Measurements from ENCODE around the gene PTCD2.

The PTCD2 gene

DNA sequence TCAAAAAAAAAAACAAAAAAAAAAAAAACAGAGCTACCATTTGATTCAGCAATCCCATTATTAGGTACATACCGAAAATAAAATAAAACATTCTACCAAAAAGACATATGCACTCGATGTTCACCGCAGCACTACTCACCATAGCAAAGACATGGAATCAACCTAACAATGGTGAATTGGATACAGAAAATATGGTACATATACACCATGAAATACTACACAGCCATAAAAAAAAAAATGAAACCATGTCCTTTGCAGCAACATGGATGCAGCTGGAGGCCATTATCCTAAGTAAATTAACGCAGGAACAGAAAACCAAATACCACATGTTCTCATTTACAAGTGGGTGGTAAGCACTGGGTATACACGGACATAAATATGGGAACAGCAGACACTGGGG, 21.5 kb upstream of the PTCD2 start:
- DNase-seq: no peak

DNA sequence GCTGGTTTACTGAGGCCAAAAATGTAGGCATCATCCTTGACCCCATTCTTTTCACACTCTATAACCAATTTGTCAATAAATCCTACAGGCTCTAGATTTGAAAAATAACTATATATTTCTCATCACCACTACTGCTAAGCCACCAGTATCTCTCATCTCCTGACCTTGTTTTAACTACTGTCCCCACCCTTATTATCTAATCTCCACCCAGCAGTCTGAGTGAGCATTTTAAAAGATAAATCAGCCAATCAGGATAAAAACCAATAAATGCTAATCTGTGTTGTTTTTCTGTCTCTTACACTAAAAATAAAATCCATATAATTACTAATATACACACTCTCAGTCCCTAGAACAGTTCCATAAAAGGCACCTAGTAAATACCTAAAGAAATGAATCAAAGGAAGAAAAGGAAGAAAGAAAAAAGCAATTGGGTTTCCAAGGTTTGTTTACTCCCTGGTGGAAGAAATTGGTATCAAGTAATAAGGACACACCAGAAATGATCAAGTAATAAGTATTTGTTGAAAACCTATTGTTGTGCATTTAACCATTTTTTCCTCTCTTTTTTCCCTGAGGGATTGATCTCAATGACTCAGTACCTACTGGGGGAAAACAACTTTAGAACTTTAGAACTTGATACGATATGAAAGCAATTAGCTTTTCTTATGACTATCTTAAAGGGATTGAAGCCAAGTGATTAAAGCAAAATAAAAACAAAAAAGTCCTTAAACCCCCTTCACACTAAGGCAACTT, 19.4 kb upstream of the PTCD2 start:
- no peak for DNase-seq

DNA sequence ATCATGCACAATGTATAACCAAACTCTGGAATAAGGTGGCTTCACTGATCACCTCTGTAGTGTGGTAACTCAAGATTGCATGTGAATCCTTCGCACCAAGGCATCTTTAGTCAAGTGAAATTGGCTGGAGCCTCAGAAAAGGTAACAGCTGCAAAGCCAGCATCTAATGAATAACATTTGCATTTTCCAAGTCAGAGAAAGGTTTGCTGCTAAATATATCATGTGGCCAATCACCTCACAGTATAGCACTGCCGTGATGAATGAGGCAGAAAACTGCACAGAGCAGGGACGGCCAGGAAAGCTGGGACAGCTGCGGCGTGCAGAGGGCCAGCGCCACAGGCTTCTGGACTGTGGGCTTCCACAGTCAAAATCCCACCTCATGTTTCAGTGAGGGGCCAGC, 18.6 kb upstream of the PTCD2 start:
- no peak for DNase-seq

DNA sequence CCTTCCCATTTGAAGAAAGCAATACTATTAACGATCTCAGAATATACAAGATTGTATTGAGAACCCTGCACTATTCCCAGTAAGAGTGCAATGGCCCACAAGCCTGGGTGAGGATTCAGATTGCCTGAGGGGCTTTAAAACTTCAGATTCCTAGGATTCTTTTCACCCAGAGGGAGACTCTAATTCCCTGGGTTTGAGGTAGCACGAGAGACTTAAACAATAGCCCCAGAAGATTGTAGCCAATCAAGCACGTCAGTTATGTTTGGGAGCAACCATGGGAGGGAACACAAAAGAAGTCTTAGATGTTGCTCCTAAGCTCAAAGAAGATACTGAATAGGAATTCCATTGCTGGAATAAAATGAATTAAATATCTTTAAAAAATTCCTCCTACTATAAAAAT, 18.0 kb upstream of the PTCD2 start:
- no peak for DNase-seq

DNA sequence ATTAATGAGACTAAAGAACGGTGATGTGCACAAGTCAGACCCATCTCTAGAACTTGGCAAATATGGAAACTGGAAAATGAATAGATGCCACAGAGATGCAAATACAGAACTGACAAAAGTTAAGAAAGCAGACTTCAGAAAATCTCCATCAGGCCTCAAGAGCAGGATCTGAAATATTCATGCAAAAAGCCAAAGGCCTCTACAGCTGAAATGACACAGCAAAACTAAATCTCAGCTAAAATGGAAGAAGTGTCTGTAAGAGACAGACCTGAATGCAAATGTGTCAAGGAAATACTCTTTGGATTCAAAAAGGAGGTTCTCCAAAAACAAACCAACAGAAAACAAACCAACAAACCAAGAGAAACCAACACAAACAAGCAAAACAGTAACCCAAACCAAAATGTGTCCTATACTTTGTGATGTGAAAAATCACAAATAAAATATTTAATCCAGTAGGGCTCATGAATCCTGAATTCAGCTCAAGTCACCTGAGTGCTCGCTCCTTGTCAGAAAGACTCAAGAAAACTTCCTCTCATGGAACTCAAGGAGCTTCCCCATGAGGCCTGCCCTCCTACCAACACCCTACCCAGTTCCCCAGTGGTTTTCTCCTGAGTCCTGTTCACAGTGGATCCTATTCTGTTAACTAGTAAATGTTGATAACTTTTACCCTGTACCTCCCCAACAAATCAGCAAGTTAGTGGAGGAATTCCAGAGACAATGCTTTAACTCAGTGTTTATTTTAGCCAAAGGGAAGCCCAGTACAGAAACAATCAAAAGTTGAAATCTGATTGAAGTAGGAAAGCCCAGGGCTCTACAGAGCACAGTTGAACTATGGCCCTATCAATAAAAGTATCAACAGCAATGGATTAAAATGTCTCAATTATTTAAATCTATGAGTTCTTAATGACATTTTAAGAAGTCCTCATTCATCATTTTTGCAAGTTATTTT, 14.7 kb upstream of the PTCD2 start:
- no peak for DNase-seq

DNA sequence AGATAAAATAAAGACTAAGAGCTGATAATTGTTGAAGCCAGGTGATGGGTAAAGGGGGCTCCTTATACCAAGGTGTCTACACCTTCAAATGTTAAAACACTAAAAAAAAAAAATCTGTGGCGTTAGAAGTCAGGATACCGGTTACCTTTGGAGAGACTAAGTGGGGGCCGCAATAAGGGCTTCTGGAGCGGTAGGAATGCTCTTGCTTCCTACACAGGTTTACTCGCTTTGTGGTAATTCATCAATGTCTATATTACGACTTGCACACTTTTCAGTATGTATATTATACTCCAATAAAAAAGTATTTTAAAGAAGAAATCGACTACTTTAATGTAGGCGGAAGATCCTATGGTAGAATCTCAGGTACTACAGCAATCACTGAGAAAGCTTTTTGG, 12.6 kb upstream of the PTCD2 start:
- DNase-seq: no peak

DNA sequence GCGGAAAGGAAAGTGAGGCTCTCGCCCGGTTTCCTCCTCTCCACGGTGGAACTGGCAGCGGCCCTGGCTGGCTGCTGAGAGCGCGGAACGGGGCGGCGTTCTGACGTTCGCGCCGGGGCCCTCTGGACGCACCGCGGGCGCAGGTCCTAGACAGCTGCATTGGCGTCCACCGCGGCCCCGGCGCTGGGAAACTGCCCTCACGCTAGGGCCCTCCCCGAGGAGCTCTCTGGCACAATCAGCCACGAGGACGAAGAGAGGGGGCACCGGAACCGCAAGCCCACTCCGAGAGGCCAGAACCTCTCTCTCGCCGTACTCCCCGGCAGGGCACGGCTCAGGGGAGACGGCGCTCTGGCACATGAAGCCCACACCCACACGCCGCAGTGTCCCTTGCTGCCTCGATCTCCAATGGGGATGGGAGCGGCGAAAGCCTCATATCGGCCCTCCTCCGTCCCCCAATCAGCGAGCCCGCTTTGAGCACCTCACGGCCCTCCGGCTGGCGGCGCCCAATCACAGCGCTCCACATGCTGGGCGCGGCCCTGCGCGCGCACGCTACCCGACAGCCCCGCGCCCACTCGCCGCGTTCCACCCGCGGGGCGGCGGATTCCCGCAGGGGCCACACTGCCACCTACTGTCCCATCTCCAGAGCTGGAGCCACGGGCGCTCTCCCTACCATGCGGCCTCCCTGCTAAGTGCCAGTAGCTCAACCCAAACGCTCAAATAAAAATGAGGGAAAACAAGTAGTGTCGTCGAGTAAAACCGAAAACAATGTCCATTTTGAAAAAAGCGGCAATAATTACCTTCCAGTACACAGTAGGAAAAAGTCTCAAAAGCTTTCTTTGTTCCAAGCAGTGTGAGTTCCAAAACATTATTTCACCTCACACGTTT, 12.0 kb upstream of the PTCD2 start:
- DNase-seq: peak; percentile 92 to 93

DNA sequence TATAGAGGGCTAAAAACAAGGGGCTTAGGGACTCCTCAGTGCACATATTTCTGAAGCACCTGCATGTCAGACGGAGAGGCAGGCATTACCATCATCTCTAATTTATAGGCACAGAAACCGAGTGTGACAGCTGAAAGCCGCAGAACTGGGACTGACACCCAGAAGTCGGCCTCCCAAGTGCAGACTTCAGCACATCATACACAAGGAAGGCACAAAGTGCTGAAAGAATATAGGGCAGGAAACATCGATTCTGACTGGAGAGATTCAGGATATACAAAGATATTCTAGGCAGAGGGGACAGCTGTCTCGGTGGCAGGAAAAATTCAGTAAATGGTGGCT, 11.4 kb upstream of the PTCD2 start:
- no peak for DNase-seq

DNA sequence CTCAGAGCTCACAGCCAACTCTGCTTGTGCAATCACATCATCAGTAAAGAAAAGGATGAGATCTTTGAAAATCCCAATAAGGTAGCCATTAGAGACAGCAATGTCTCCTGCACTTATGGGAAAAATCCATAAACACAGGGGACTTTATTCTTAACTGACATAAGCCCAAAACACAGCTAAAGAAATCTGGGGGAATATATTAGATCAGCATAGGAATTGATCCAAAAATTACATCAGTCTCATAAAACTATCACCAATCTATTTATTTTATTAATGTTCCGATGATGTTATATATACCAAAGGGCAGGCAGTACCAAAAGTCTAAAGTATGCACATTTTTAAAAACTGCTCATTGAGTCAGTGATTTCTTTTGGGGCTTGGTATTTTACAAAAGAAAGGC, 7.0 kb upstream of the PTCD2 start:
- no peak for DNase-seq

DNA sequence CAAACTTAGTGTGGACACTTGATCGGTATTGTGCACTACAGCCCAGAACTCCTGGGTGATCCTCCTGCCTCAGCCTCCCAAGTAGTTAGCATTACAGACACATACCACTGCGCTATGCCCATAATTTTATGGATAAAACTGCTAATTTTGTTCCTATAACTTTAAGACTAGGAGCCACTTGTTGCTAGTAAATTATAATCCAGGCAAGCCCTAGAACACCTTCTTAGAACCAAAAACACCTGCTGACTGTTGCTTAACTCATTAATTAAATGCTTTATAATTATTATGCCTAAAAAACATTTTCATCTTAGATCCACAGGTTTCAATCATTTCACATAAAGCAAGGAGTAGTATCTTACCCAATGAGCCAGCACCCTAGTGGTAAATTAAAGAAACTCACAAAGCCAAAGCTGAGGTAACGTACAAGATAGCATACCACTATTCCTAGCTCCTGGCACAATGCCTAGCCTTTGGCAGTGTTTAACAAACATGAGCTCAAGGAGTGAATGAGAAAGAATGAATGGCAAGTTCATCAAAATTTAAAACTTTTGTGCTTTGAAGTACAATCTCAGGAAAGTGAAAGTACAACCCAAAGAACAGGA, 5.5 kb upstream of the PTCD2 start:
- no peak for DNase-seq

DNA sequence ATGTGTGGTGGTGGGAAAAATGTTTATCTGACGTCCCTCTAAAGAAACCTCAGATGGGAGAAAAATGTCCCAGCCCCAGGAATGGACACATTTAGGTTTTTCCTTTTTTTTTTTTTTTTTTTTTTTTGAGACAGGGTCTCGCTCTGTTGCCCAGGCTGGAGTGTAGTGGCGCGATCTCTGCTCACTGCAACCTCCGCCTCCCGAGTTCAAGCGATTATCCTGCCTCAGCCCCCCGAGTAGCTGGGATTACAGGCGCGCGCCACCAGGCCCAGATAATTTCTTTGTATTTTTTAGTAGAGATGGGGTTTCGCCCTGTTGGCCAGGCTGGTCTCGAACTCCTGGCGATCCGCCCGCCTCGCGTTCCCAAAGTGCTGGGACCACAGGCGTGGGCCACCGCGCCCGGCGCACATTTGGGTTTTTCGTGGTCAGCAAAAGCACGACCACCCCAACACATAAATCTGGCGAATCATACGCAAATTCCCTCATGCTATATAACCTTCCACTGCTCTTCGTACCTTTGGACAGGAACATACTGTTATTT, 668 bp upstream of the PTCD2 start:
- peak; percentile 12 to 19 for DNase-seq

DNA sequence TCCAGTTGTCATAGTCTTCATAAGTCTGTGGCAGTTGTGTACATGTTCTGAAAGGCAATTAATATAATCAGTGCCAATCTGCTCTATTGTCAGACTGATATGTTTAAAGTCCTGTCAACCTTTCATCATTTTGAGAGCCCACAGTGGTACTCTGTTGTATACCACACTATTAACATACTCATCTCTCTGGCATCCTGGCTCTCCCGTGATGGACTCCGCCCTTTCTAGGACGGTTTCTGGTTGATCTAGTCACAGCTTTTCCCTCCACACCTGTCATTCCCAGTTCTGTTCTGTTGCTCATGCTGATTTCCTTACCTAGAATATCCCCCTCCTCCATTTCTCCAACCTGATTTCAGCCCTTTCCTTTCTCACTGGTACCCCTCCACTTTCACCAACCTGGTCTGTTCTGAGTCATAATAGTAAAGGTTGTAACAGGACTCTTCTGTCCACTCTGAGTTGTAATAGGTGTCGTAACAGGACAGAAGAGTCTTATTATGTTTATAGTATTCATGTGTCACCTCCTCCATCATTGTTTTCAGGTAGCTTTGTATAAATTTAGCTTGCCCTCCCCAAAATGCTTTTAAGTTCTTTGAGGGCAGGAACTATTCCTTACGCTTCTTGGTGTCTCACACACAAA, 4.1 kb downstream of the PTCD2 start:
- no peak for DNase-seq

DNA sequence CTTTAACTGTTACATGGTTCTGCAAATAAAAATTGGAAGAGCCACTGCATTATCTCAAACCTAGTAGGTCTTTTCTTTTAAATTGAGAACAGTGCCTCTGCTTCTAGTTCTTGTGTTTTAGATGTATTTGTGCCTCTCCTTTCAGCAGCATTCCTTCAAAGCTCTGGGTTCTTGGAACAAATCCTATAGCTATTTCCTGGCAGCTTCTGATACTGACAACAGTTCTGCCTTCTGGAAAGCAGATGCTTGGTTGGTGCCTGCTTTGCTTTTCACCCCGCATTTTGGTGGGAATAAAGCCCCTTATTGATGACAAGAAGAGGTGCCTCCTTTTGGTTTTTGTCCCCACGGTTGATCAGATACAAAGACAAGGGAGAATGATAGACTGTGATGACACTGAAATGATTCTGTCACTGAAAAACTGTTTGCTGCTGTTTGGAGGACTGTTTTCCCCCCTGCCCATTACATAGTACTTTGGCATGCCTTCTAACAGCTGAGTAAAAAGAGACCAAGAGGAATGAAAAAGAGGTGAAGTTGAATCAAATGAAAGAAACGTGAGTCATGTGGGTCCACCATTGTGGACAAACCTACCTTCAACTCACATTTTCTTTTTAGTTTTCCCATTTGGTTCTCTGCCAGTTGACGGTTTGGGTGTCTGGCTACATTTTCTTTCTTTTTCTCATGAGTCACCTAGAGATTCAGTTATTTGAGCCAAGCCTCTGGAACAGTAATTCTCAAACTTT, 5.6 kb downstream of the PTCD2 start:
- no peak for DNase-seq

DNA sequence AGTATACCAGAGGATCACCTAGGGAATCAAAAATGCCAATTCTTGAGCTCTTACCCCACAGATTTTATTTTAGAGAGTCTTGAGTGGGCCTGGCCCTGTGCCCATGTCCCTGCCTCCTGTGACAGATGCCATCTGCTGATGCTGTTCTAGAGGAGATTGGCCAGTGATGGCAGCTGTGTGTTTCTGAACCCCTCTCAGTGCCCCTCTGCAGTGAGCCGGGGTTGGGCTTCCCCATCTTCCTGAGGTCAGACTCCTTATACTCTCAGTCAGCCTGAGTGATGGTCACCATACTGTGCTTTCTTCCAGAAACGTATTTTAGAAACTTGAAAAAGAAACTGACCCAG, 6.1 kb downstream of the PTCD2 start:
- DNase-seq: no peak

DNA sequence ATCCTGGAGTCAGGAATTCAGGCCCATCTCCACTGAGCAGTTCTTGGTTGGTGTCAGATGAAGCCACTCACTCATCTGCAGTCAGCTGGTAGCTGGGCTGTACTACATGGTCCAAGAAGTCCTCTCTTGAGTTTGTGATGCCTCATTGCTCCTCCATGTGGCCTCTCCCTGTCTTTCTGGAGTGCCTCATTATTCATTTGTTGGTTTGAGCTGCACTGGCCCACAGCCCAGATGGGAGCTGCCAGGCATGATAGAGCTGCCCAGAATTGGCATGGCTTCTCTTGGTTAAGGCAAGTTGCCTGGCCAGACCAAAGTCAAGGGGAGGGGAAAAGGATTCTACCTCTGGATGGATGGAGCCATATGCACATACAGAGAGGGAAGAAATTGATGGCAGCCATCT, 8.0 kb downstream of the PTCD2 start:
- no peak for DNase-seq

DNA sequence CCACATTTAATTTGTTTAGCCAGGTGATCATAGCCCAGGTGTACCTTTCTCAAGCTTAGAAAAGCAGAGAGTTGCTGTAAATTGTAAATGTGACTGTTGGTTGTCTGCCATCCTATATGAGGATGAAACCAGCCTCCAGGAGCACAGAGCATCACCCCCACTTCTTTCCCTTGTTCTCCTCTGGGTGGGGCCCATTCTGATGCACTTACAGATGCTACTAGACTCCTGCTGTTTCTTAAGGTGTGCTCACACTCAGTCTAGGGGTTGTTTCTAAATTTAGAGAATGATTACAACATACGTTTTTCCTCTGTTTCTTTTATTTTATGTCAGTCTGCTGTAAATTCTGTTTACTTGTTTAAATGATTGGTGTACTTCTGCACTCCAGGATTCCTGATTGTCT, 10.5 kb downstream of the PTCD2 start:
- DNase-seq: no peak

DNA sequence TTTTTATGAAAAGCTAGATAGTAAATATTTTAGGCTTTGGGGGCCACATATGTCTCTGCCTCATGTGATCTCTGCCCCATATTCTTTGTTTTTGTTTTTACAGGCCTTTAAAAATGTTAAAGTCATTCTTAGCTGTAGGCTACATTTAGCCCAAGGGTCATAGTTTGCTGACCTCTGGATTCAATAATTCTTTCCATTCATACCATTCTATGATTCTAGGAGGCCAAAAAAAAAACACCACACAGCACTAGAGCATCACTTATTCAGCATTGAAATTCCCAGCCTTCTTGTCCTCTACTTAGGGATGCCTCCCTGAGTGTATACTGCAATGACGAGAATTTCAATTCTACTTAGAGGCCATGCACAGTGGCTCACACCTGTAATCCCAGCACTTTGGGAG, 17.0 kb downstream of the PTCD2 start:
- no peak for DNase-seq

DNA sequence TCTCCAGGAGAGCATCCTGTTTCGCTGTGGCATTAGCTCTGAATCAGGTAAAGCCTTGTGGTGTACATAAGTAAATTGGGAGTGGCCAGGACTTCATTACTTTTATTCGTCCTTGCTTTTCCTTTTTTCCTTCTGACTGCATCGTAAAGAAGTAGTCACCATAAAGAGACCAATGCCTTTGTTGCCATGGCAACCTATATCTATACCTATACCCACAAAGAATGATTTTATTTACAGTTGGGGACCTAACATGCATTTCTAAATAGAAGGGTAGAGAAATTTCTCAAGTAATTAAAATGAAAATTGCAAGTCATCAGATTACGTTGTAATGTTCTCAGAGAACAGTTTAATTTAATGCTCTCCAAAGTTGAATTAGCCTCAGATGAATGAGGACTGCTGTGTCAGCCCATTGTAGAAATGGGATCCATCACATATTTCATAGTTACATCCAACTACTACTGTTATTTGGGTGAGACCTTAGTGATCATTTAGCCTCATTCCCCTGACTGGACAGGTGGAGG, 18.6 kb downstream of the PTCD2 start:
- DNase-seq: no peak

DNA sequence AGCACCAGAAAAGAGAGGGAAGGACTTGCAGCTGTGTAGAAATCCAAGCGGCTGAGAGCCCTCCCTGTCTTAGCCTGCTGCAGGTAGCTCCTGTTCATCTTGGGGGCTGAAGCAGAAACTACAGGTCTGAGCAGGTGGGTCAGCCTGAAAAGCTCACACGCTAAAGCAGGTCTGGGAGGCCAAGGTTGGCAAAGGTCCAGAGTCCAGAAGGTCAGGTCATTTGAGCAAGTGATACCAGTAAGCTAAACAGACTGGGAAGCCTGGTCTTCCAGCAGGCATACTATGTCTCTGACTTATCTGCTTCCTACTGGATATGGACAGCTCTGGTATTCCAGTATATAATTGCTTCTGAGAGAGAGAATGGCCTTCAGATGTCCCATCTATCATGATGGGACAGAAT, 26.2 kb downstream of the PTCD2 start:
- no peak for DNase-seq

DNA sequence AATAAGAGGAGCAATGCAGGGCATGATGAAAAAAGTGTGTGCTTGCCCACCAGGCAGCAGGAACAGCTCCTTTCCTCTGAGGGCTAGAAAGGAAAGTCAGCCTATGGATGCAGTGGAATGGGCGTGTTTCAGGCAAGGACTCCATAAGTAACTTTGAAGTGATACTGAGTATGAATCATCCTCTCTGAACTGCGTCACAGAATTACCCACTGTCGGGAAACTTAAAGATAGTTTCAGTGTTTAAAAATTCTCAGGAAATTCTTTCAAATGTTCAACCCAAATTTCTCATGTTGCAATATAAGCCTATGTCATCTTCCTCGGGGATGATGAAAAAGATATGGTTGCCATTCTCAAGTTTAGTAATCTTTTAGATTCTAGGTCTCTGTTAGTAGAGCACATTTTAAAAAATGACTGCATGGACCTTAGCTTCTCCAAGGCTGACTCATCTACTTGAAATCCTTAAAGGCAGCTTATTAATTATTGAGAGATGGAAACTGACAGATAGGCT, 27.7 kb downstream of the PTCD2 start:
- DNase-seq: no peak

DNA sequence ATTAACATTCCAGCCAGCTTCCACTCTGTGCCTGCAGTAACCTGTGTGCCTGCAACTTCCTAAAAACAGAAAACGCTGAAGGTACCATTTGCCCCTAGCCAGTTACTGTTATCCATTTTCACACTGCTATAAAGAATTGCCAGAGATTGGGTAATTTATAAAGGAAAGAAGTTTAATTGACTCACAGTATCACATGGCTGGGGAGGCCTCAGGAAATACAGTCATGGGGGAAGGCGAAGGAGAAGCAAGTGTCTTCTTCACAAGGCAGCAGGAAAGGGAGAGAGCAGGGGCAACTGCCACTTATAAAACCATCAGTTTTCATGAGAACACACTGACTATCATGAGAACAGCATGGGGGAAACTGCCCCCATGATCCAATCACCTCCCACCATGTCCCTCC, 31.2 kb downstream of the PTCD2 start:
- no peak for DNase-seq
